ENCODE data around the gene OVCH1. TPM values are rescaled to one million over a fixed set of nuclear protein-coding genes. Genes with fewer than 3 reads are reported as not detected.

OVCH1 gene
- total RNA-seq, 1 donor from 2014 or later: 0.25 TPM

- no peak overlapping the region for H3K27ac ChIP-seq
- TF ChIP-seq POLR2AphosphoS5 (IDR thresholded peaks at IDR 0.05; ENCODE audit: insufficient read depth in 1 of 2, low read depth in 1 of 2) (no peak), POLR2A (IDR thresholded peaks at IDR 0.05) (no peak), CTCF (IDR thresholded peaks at IDR 0.05) (no peak)
- H3K4me3 ChIP-seq: no peak overlapping the region
- H3K36me3 ChIP-seq: no peaks in the 10 kb centered on the region
- intact Hi-C loops (cut with DNase I): no loop called here
- no peaks in the 10 kb centered on the region for H3K9me3 ChIP-seq
- DNase-seq (ENCODE audit: extremely low spot score in 2 of 2): no peak
- no peaks in the 10 kb centered on the region for H3K27me3 ChIP-seq
- H3K4me1 ChIP-seq: no peaks in the 10 kb centered on the region
Measured at GRCh38 chr12:29431513-29431912, 66.0 kb downstream of the OVCH1 start.

DNA sequence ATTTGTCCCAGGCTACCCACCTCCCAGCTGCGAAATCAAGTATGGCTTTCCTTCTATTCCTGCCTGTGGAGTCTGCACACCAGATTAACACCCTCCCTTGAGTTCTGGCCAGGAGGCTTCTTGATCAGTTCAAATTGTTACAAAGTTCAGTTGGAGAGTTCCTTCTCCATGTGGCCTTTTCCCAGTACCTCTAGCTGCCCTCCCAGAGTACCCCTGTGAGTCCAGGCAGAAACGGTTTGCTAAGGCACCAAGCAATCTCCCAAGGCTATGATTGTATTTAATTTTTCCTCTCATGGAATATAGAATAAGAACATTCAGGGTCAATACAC lies 66.8 kb downstream of the OVCH1 start:
- no peaks in the 10 kb centered on the region for H3K4me1 ChIP-seq
- no peaks in the 10 kb centered on the region for H3K36me3 ChIP-seq
- DNase-seq (ENCODE audit: extremely low spot score in 2 of 2): no peak
- no peak overlapping the region for H3K27ac ChIP-seq
- no peak overlapping the region for H3K4me3 ChIP-seq
- H3K27me3 ChIP-seq: no peaks in the 10 kb centered on the region
- intact Hi-C loops (cut with DNase I): no loop called here
- TF ChIP-seq CTCF (IDR thresholded peaks at IDR 0.05): no peak
- no peak for TF ChIP-seq POLR2A (IDR thresholded peaks at IDR 0.05)
- TF ChIP-seq POLR2AphosphoS5 (IDR thresholded peaks at IDR 0.05; ENCODE audit: insufficient read depth in 1 of 2, low read depth in 1 of 2): no peak
- no peaks in the 10 kb centered on the region for H3K9me3 ChIP-seq

DNA sequence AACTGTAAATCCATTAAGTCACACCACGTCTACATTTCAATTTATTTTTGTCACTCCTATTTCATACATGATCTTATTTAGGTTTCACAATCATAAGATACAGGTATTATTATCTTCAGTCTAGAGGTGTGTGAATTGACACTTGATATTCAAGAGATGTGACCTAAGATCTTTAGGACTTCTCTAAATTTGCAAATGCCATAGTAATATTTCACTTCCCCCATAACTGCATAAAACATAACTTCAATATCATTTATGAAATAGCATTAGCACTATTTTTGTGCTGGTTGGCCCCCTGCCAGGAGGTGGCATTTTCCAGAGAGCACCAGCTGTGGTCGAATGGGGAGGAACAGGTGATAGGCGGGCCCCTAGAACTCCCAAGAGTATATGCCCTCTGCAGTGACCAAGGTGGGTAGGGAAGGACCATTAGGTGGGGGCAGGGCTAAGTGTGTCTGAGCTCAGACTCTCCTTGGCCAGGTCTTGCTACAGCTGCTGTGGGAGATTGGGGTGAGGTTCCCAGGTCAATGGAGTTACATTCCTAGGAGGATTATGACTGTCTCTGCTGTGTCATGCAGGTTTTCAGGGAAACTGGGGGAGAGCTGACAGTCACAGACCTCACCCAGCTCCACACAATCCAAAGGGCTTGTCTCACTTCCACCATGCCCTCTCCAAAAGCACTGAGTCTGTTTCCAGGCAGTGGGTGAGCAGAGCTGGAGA lies 67.3 kb downstream of the OVCH1 start:
- intact Hi-C loops (cut with DNase I): no loop called here
- H3K36me3 ChIP-seq: no peaks in the 10 kb centered on the region
- TF ChIP-seq POLR2A (IDR thresholded peaks at IDR 0.05) (no peak), POLR2AphosphoS5 (IDR thresholded peaks at IDR 0.05; ENCODE audit: insufficient read depth in 1 of 2, low read depth in 1 of 2) (no peak), CTCF (IDR thresholded peaks at IDR 0.05) (no peak)
- no peaks in the 10 kb centered on the region for H3K4me1 ChIP-seq
- no peaks in the 10 kb centered on the region for H3K9me3 ChIP-seq
- no peak for DNase-seq (ENCODE audit: extremely low spot score in 2 of 2)
- H3K27ac ChIP-seq: no peak overlapping the region
- H3K27me3 ChIP-seq: no peaks in the 10 kb centered on the region
- H3K4me3 ChIP-seq: no peak overlapping the region

DNA sequence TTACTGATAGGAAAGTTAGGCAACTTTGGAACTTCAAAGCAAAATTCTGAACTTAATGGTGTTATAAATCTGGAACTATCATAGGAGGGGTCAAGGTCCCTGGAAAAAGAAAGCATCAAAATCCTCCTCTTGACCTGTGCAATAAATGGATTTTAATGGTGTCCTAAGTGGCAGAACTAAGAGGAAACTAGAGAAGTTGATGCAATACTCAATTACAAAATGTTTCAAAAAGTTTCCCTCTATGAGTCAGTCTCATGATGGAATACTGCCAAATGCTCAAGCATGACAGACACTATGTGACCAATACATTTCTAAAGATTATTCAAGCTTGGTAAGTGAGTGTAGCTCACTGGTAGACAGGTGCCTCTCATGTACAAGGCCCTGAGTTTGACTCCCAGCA lies 68.9 kb downstream of the OVCH1 start:
- Histone ChIP-seq H3K4me1 (no peaks in the 10 kb centered on the region), H3K9me3 (no peaks in the 10 kb centered on the region), H3K27me3 (no peaks in the 10 kb centered on the region), H3K36me3 (no peaks in the 10 kb centered on the region), H3K4me3 (no peak overlapping the region), H3K27ac (no peak overlapping the region)
- intact Hi-C loops (cut with DNase I): no loop called here
- no peak for DNase-seq (ENCODE audit: extremely low spot score in 2 of 2)
- TF ChIP-seq POLR2AphosphoS5 (IDR thresholded peaks at IDR 0.05; ENCODE audit: insufficient read depth in 1 of 2, low read depth in 1 of 2) (no peak), POLR2A (IDR thresholded peaks at IDR 0.05) (no peak), CTCF (IDR thresholded peaks at IDR 0.05) (no peak)

DNA sequence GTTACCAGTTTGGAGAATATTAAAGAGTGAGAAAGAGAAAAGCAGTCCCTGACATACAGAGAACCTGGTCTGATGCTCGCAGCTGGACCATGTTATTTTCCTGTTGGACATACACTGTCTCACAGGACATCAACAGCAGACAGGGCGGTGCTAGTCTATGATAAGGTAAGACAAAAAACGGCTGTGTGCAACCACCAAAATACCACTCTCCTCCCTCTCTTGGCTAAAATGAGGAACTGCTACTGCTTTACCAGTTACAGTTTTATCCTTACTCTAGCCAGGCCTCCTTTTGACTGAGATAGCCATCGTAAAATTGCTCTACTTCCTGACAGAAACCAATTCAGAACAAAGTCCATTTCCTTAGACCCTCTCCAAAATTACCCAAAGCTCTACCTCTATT lies 69.5 kb downstream of the OVCH1 start:
- DNase-seq (ENCODE audit: extremely low spot score in 2 of 2): no peak
- intact Hi-C loops (cut with DNase I): no loop called here
- H3K4me3 ChIP-seq: no peak overlapping the region
- no peaks in the 10 kb centered on the region for H3K27me3 ChIP-seq
- no peaks in the 10 kb centered on the region for H3K36me3 ChIP-seq
- no peak overlapping the region for H3K27ac ChIP-seq
- H3K4me1 ChIP-seq: no peaks in the 10 kb centered on the region
- H3K9me3 ChIP-seq: no peaks in the 10 kb centered on the region
- TF ChIP-seq POLR2A (IDR thresholded peaks at IDR 0.05) (no peak), POLR2AphosphoS5 (IDR thresholded peaks at IDR 0.05; ENCODE audit: insufficient read depth in 1 of 2, low read depth in 1 of 2) (no peak), CTCF (IDR thresholded peaks at IDR 0.05) (no peak)
